ENCODE results near the gene TRPM3.

TRPM3 gene

DNA sequence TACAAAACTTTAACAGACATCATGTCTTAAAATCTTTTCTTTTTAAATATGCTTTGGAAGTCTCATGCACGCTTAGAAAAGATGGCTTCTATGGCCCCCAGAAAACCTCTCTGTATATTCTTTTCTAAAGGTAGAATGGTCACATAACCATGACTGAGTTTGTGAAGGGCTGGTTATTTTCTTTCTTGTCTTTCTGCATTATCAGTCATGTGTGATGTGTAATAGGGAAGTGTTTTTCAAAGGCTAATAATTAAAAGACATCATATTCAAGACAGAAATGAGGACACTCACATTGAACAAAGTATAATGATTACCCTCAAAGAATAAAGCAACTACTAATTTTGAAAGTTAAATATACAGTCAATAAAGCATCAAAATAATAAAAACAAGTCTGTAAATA is 253.4 kb downstream of the TRPM3 start:
- no peak for DNase-seq
- intact Hi-C loops (cut with DNase I) = no loop called here

- DNase-seq = no peak
- intact Hi-C loops (cut with DNase I) = no loop called here
Observed at GRCh38 chr9:70865471-70865870, 255.9 kb downstream of the TRPM3 start.

DNA sequence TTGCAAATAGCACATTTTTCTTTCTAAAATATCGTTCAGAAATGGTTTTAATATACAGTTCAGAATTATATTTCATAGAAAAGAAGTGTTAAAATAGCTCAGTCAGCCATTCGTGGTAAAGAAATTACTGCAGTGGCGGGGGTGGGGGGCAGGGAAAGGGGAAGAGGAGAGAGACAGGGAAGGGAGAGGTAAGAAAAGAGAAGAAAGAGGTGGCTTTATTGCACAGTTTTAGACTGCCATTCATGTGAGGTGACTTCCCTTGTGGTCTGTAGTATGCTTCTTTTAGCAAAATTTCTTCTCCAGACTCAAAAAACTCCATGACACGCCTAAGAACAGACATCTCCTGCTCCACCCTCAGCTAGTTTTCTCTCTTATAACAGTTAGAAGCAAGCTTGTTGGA is 259.6 kb downstream of the TRPM3 start:
- intact Hi-C loops (cut with DNase I) = no loop called here
- DNase-seq = no peak

DNA sequence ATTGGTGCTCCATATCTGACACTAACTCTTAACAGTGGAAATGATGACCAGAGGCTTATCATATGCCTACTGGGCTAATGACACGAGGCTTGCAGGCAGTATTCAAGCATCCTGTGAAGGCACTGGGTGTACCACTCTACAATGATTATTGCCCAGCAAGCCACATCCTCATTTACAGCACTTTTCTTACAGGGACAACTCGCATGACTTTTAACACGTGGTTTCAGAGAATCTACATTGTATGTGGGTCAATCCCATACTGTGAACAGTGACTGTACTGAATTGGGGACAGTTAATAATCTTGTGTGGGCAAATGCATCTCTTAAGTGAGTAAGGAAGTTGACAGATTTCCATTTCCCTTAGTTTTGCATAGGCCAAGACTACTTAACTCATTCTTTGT is 260.0 kb downstream of the TRPM3 start:
- intact Hi-C loops (cut with DNase I) = no loop called here
- no peak for DNase-seq

DNA sequence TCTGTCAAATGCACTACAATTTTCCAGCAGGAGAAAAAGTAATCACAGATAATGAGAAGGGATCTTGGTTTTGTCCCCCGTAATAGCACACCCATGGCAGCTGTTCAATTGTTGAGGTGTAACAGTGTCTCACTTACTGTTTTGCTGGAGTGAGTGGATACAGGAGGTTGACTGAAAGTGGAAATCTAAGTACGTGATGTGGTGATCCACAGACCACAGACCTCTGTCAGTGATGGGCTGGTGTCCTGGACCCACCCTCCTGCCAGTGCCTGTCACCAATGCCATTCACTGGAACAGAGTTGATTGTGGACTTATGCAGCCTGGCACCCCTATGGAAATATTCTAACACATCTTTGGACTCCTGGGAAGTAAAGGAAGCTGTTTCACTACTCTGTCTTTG is 261.7 kb downstream of the TRPM3 start:
- intact Hi-C loops (cut with DNase I) = no loop called here
- no peak for DNase-seq

- intact Hi-C loops (cut with DNase I) = no loop called here
- DNase-seq = peak in 5 of 42 donors; percentile 7 to 65 (median 28)
Observed at GRCh38 chr9:70856411-70856810, 265.0 kb downstream of the TRPM3 start.

GRCh38 chr9:70852711-70853240 is 268.6 kb downstream of the TRPM3 start:
- DNase-seq = no peak
- intact Hi-C loops (cut with DNase I) = no loop called here

- intact Hi-C loops (cut with DNase I) = no loop called here
- DNase-seq = no peak
Observed at GRCh38 chr9:70840266-70840665, 281.2 kb downstream of the TRPM3 start.

GRCh38 chr9:70835323-70835722 is 286.1 kb downstream of the TRPM3 start:
- no peak for DNase-seq
- intact Hi-C loops (cut with DNase I) = no loop called here

GRCh38 chr9:70832492-70832891 is 288.9 kb downstream of the TRPM3 start:
- intact Hi-C loops (cut with DNase I) = no loop called here
- DNase-seq = no peak

GRCh38 chr9:70830618-70831017 is 290.8 kb downstream of the TRPM3 start:
- no peak for DNase-seq
- intact Hi-C loops (cut with DNase I) = no loop called here

DNA sequence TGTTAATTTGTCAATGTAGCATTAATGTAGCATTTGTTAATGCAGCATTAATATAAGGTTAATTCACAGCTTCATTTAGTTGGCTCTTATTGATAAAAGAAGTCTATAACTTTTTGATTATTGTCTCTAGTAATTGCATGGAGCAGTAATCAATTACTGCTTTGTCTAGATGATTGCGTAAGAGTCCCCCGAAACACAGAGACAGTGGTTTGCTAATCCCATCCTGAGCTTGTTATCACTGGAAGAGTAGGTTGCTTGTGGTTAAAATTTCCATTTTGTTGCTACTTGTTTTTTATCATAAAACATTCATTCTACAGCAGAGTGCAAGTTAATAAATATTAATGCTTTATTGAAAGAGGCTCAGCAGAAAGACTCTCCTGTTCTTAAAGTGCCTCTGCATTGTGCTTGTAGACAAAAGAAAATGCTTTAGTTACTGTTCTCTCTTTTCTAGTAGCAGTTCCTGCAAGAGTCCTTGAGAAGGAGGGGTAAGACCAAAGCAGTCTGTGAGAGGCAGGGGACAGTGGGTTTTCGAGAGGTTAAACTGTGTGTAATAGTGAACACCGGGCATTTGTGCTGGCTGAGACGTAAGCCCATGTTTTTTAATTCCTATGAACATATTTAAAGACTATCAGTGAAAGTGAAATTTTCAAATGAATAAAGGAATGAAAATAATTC is 291.7 kb downstream of the TRPM3 start:
- intact Hi-C loops (cut with DNase I) = no loop called here
- DNase-seq = no peak

DNA sequence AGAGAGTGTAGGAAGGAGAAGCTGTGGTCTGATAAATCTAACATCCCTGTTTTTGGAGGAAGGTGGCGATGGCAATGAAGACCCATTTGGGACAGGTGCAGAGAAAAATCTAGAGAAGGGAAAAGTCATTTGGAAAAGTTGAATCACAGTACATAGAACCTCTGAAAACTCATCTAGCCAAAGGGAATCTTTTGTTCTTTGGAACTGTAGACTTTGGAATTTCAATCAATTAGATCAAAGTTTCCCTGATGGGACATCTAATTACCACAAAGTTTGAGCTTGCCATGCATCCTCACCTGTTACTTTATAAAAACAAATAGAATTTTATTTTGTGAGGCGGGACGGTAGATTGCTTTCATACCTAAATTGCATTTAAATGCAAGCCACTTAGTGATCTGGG is 294.9 kb downstream of the TRPM3 start:
- DNase-seq = no peak
- intact Hi-C loops (cut with DNase I) = no loop called here

DNA sequence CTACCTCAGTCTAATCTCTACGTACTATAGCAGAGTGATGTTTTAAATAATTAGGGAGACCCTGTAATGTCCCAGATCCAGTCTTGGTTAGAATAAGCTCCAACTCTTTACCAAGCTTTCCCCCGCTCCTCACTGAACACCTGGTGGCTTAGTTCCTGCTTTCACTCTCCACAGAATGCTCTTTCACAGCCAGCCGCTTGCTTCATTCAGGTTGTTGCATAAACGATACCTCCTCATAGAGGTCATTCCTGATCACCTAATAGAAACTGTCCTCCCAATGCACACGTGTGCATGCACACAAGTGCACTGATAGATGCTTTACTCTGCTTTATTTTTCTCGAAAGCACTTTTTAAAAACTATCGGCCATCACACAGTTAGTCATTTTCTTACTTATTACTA is 298.1 kb downstream of the TRPM3 start:
- intact Hi-C loops (cut with DNase I) = no loop called here
- no peak for DNase-seq

- intact Hi-C loops (cut with DNase I) = no loop called here
- DNase-seq = no peak
Observed at GRCh38 chr9:70817311-70817710, 304.1 kb downstream of the TRPM3 start.

DNA sequence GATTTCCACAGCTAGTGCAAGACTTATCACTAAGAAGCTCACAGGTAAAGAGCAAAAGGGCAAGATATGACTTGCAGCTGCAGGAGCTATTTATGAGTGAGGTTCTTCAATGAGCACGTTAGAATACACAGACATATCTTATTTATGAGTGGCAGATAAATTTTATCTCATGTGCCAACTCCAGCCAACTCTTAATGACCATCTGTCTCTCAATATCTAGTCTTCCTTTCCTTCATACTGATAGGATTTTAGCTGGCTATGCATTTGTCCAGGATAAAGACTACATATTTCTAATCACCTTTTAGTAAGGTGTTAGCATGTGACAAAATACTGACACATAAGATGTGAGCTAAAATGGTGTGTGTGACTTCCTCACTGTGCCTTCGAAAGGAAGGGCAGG is 304.5 kb downstream of the TRPM3 start:
- no peak for DNase-seq
- intact Hi-C loops (cut with DNase I) = no loop called here

DNA sequence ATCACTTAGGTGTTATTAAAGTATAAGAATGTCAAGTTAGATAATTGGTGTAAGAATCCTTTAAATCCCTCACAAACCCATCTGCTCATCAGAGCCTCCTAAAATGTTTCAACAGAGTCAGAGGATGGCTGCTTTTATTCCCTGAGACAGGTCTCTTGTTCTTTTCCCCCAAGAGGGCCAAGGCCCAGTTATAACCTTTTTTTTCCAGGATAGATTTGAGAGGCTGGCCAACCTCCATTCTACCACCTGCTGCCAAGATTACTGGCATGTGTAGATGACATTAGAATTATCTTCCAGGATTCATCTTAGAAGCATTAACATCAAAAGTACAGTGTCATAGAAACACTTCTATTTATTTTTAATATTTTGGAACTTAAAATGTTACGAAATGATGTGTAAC is 305.1 kb downstream of the TRPM3 start:
- no peak for DNase-seq

GRCh38 chr9:70814597-70814996 is 306.8 kb downstream of the TRPM3 start:
- intact Hi-C loops (cut with DNase I) = no loop called here

More for the DNA sequence above, 305.1 kb downstream of the TRPM3 start:
- intact Hi-C loops (cut with DNase I) = no loop called here

GRCh38 chr9:70813141-70813540 is 308.3 kb downstream of the TRPM3 start:
- no peak for DNase-seq
- intact Hi-C loops (cut with DNase I) = no loop called here

More at GRCh38 chr9:70814597-70814996, 306.8 kb downstream of the TRPM3 start:
- DNase-seq = no peak

- intact Hi-C loops (cut with DNase I) = no loop called here
Observed at GRCh38 chr9:70811638-70812037, 309.8 kb downstream of the TRPM3 start.

GRCh38 chr9:70806875-70807274 is 314.5 kb downstream of the TRPM3 start:
- DNase-seq = no peak
- intact Hi-C loops (cut with DNase I) = no loop called here

More at GRCh38 chr9:70811638-70812037, 309.8 kb downstream of the TRPM3 start:
- DNase-seq = no peak
